ENCODE measurements around the gene MLC1. TPM values are rescaled to one million over a fixed set of nuclear protein-coding genes. Genes with fewer than 3 reads are reported as not detected.

Gene MLC1
- total and polyA plus RNA-seq, 2 donors (not counting 1 experiment from before 2014, with no cell fraction given) = 0.34 TPM; not detected in 1

- 91% methylated on average over 30 of the region's 32 CpGs for WGBS (ENCODE audit: insufficient coverage)
- CTCF ChIA-PET = no interaction called here
- H3K9me3 Mint-ChIP-seq (ENCODE audit: insufficient read depth) = no peaks in the 10 kb centered on the region
- Histone ChIP-seq H2AFZ (ENCODE audit: insufficient read depth, low read depth, low read length, poor library complexity, severe bottlenecking) (no peak overlapping the region), H3K79me2 (ENCODE audit: control insufficient read depth, insufficient read depth, low read length) (no peaks in the 10 kb centered on the region), H3K4me2 (replicated peaks; ENCODE audit: low read depth, low read length, poor library complexity, severe bottlenecking) (no peak overlapping the region), H3K27ac (ENCODE audit: low read length in 2 of 2) (no peak overlapping the region), H3K9ac (ENCODE audit: low read length) (no peak overlapping the region), H3K9me3 (ENCODE audit: control extremely low read depth in 1 of 3, control insufficient read depth in 2 of 3, insufficient read depth in 1 of 3, low read length in 2 of 3) (no peaks in the 10 kb centered on the region), H4K20me1 (ENCODE audit: control insufficient read depth, insufficient read depth, low read length, poor library complexity, severe bottlenecking) (no peaks in the 10 kb centered on the region), H3K4me1 (ENCODE audit: control insufficient read depth in 2 of 2, insufficient read depth in 2 of 2, low read length in 2 of 2) (no peaks in the 10 kb centered on the region), H3K27me3 (replicated peaks in 1 of 4; ENCODE audit: control extremely low read depth in 1 of 4, control insufficient read depth in 3 of 4, insufficient read depth in 4 of 4, low read length in 3 of 4) (no peaks in the 10 kb centered on the region), H3K4me3 (ENCODE audit: control extremely low read depth in 1 of 5, extremely low read depth in 1 of 5, insufficient read depth in 1 of 5, low read depth in 2 of 5, low read length in 4 of 5) (no peak overlapping the region), H3K36me3 (replicated peaks in 1 of 2; ENCODE audit: control extremely low read depth in 1 of 2, control insufficient read depth in 1 of 2, extremely low read depth in 1 of 2, insufficient read depth in 2 of 2, low read length in 1 of 2) (no peaks in the 10 kb centered on the region)
- peaks cover 4% of the 10 kb centered on the region for H3K4me1 Mint-ChIP-seq
- H3K27ac Mint-ChIP-seq = no peak overlapping the region
- DNase-seq = no peak
- intact Hi-C loops (cut with micrococcal nuclease) = no loop called here
- no peak overlapping the region for H3K4me3 Mint-ChIP-seq
- H3K27me3 Mint-ChIP-seq = peaks cover 10% of the 10 kb centered on the region
- no peak for ATAC-seq (ENCODE audit: low read depth)
- POLR2A ChIA-PET = no interaction called here
- TF ChIP-seq EZH2 (IDR thresholded peaks at IDR 0.05; ENCODE audit: borderline replicate concordance, insufficient read depth, low read depth, low read length, poor library complexity, severe bottlenecking) = no peak
- TF ChIP-seq, protein P1, sequence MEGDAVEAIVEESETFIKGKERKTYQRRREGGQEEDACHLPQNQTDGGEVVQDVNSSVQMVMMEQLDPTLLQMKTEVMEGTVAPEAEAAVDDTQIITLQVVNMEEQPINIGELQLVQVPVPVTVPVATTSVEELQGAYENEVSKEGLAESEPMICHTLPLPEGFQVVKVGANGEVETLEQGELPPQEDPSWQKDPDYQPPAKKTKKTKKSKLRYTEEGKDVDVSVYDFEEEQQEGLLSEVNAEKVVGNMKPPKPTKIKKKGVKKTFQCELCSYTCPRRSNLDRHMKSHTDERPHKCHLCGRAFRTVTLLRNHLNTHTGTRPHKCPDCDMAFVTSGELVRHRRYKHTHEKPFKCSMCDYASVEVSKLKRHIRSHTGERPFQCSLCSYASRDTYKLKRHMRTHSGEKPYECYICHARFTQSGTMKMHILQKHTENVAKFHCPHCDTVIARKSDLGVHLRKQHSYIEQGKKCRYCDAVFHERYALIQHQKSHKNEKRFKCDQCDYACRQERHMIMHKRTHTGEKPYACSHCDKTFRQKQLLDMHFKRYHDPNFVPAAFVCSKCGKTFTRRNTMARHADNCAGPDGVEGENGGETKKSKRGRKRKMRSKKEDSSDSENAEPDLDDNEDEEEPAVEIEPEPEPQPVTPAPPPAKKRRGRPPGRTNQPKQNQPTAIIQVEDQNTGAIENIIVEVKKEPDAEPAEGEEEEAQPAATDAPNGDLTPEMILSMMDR (IDR thresholded peaks at IDR 0.05) = no peak
Measured at GRCh38 chr22:50074551-50075530, 10.4 kb downstream of the MLC1 start.

DNA sequence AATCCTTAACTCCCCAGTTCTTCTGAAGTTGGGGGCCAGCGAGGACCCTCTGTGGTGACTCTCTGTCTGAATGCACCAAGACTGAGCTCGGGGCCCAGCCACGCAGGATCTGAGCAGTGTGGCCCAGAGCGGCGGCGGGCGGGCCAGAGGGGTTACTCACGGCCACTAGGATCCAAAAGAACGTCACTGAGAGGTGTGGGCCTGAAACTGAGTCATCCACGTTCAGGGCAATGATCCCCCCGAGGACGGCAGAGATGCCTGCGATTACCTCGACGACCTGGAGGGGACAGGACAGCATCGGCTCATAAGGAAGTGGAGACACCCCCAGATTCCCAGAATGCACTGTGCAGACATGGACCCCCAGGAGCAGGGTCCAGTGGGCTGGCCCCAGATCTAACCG, 11.2 kb downstream of the MLC1 start:
- no peak overlapping the region for H3K4me3 Mint-ChIP-seq
- ATAC-seq (ENCODE audit: low read depth) = no peak
- H3K9me3 Mint-ChIP-seq (ENCODE audit: insufficient read depth) = no peaks in the 10 kb centered on the region
- TF ChIP-seq, protein P1 (IDR thresholded peaks at IDR 0.05) = no peak
- TF ChIP-seq EZH2 (IDR thresholded peaks at IDR 0.05; ENCODE audit: borderline replicate concordance, insufficient read depth, low read depth, low read length, poor library complexity, severe bottlenecking) = no peak
- peaks cover 0 to 2% (median 0%) of the 10 kb centered on the region in 4 experiments for H3K27me3 ChIP-seq (replicated peaks in 1 of 4; ENCODE audit: control extremely low read depth in 1 of 4, control insufficient read depth in 3 of 4, insufficient read depth in 4 of 4, low read length in 3 of 4)
- no peak overlapping the region for H3K4me2 ChIP-seq (replicated peaks; ENCODE audit: low read depth, low read length, poor library complexity, severe bottlenecking)
- ChIA-PET POLR2A (no interaction called here), CTCF (no interaction called here)
- H2AFZ ChIP-seq (ENCODE audit: insufficient read depth, low read depth, low read length, poor library complexity, severe bottlenecking) = no peak overlapping the region
- peaks cover 4% of the 10 kb centered on the region for H3K4me1 Mint-ChIP-seq
- no peaks in the 10 kb centered on the region for H3K79me2 ChIP-seq (ENCODE audit: control insufficient read depth, insufficient read depth, low read length)
- 85% methylated on average over 17 of the region's 17 CpGs for WGBS (ENCODE audit: insufficient coverage)
- no peak overlapping the region for H3K27ac Mint-ChIP-seq
- H3K36me3 ChIP-seq (replicated peaks in 1 of 2; ENCODE audit: control extremely low read depth in 1 of 2, control insufficient read depth in 1 of 2, extremely low read depth in 1 of 2, insufficient read depth in 2 of 2, low read length in 1 of 2) = no peaks in the 10 kb centered on the region
- no peaks in the 10 kb centered on the region for H4K20me1 ChIP-seq (ENCODE audit: control insufficient read depth, insufficient read depth, low read length, poor library complexity, severe bottlenecking)
- peaks cover 3% of the 10 kb centered on the region for H3K27me3 Mint-ChIP-seq
- H3K4me1 ChIP-seq (ENCODE audit: control insufficient read depth in 2 of 2, insufficient read depth in 2 of 2, low read length in 2 of 2) = no peaks in the 10 kb centered on the region
- no peak overlapping the region for H3K4me3 ChIP-seq (ENCODE audit: control extremely low read depth in 1 of 5, extremely low read depth in 1 of 5, insufficient read depth in 1 of 5, low read depth in 2 of 5, low read length in 4 of 5)
- DNase-seq = no peak
- H3K9ac ChIP-seq (ENCODE audit: low read length) = no peak overlapping the region
- intact Hi-C loops (cut with micrococcal nuclease) = no loop called here
- no peak overlapping the region for H3K27ac ChIP-seq (ENCODE audit: low read length in 2 of 2)
- H3K9me3 ChIP-seq (ENCODE audit: control extremely low read depth in 1 of 3, control insufficient read depth in 2 of 3, insufficient read depth in 1 of 3, low read length in 2 of 3) = no peaks in the 10 kb centered on the region
